ENCODE results near the gene PRR13.

DNA sequence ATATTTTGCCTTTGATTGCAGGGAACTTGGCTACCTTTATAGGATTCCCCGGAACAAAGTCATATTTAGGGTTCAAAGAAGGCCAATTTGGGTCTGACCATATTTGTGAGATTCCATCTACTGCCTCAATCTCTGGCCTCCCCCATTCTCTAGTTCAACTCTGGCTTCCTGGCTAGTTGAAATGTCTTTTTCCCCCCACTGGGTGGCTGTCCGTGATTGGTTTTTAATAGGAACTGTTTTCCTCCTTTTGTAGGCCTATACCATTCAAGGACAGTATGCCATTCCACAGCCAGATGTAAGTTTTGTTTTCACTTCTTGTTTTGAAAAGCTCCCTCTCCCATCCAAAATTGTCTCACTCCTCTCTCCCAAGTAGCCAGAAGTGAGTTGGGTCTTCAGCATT, 24.1 kb downstream of the PRR13 start:
- TF ChIP-seq, protein P1, sequence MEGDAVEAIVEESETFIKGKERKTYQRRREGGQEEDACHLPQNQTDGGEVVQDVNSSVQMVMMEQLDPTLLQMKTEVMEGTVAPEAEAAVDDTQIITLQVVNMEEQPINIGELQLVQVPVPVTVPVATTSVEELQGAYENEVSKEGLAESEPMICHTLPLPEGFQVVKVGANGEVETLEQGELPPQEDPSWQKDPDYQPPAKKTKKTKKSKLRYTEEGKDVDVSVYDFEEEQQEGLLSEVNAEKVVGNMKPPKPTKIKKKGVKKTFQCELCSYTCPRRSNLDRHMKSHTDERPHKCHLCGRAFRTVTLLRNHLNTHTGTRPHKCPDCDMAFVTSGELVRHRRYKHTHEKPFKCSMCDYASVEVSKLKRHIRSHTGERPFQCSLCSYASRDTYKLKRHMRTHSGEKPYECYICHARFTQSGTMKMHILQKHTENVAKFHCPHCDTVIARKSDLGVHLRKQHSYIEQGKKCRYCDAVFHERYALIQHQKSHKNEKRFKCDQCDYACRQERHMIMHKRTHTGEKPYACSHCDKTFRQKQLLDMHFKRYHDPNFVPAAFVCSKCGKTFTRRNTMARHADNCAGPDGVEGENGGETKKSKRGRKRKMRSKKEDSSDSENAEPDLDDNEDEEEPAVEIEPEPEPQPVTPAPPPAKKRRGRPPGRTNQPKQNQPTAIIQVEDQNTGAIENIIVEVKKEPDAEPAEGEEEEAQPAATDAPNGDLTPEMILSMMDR (IDR thresholded peaks at IDR 0.05), result no peak
- TF ChIP-seq POLR2A (IDR thresholded peaks at IDR 0.05; ENCODE audit: low read depth) (no peak), EP300 (IDR thresholded peaks at IDR 0.05) (no peak), POLR2AphosphoS5 (IDR thresholded peaks at IDR 0.05) (no peak)

Measured in esophagus muscularis mucosa (tissue), 4 donors.